HG02623 (cell line): Measurements from ENCODE around the gene LARP4.
"Not testable (repeated sequence)": the region's sequence is repeated elsewhere in the genome, so short reads cannot be mapped to it uniquely, and the experiment has no call there.

ENCODE experiments used
- ATAC-seq: cut with Tn5 transposase; IDR thresholded peaks from one replicate; pipeline ENCODE4 v1.9.1; 2021; ENCODE audit warnings: moderate library complexity; ENCODE audit not compliant: unreplicated experiment

The LARP4 gene

GRCh38 chr12:50400638-50401499, at the start of gene LARP4:
LARP4 (plus strand) TSS chr12:50400885; CDS start chr12:50401011, 126 bp downstream.
- ATAC-seq: peak; percentile 84

GRCh38 chr12:50351120-50352043, 49.3 kb upstream of the LARP4 start:
- ATAC-seq: no peak

GRCh38 chr12:50353404-50353803, 47.3 kb upstream of the LARP4 start:
- no peak for ATAC-seq

- no peak for ATAC-seq
Measured at GRCh38 chr12:50353869-50354593, 46.7 kb upstream of the LARP4 start.

GRCh38 chr12:50354908-50355307, 45.8 kb upstream of the LARP4 start:
- no peak for ATAC-seq

- ATAC-seq: no peak
Measured at GRCh38 chr12:50355365-50355764, 45.3 kb upstream of the LARP4 start.

GRCh38 chr12:50362671-50363070, 38.0 kb upstream of the LARP4 start:
- ATAC-seq: no peak

GRCh38 chr12:50363141-50363540, 37.5 kb upstream of the LARP4 start:
- ATAC-seq: no peak

GRCh38 chr12:50365709-50366406, 34.8 kb upstream of the LARP4 start:
- ATAC-seq: no peak

GRCh38 chr12:50370672-50371071, 30.0 kb upstream of the LARP4 start:
- not testable (repeated sequence) for ATAC-seq

GRCh38 chr12:50375802-50376201, 24.9 kb upstream of the LARP4 start:
- ATAC-seq: no peak

- ATAC-seq: no peak
Measured at GRCh38 chr12:50380761-50381325, 19.8 kb upstream of the LARP4 start.

- no peak for ATAC-seq
Measured at GRCh38 chr12:50387487-50387886, 13.2 kb upstream of the LARP4 start.

- ATAC-seq: no peak
Measured at GRCh38 chr12:50387972-50388478, 12.7 kb upstream of the LARP4 start.

GRCh38 chr12:50388793-50389192, 11.9 kb upstream of the LARP4 start:
- ATAC-seq: not testable (repeated sequence)

GRCh38 chr12:50390316-50390741, 10.4 kb upstream of the LARP4 start:
- no peak for ATAC-seq

- ATAC-seq: no peak
Measured at GRCh38 chr12:50394469-50395029, 6.1 kb upstream of the LARP4 start.

- ATAC-seq: no peak
Measured at GRCh38 chr12:50397117-50397650, 3.5 kb upstream of the LARP4 start.

GRCh38 chr12:50398931-50399330, 1.8 kb upstream of the LARP4 start:
- no peak for ATAC-seq
